IMR-90 (cell line): ENCODE data around the gene LMTK2. TPM values are rescaled to one million over a fixed set of nuclear protein-coding genes. Genes with fewer than 3 reads are reported as not detected.
A peak's percentile ranks its signal among the peaks of the same experiment; 100 is the strongest.

ENCODE experiments used
- ATAC-seq: fragments of 200-7000 bp; cut with Tn5 transposase; 2 replicates; pipeline ENCODE4 v1.9.1; 2020; ENCODE audit warnings: low read depth, mild to moderate bottlenecking, moderate library complexity
- BruUV-seq: library from RNA; stranded (reverse); fragments of 400-500 nt; replicated peaks from 2 replicates; lab custom pipeline; 2021; lab: Mats Ljungman, UMichigan
- CTCF ChIA-PET: fragments of 300-600 bp; formaldehyde crosslinking; extraction: SDS; loops from one replicate; lab custom pipeline; 2021; ENCODE audit warnings: antibody characterized with exemption; lab: Yijun Ruan, JAX
- POLR2A ChIA-PET: fragments of 300-600 bp; sonication (Branson Sonifier 250); formaldehyde crosslinking; loops from one replicate; lab custom pipeline; 2022; ENCODE audit warnings: antibody characterized with exemption; ENCODE audit not compliant: unreplicated experiment; lab: Charles Lee
- DNase-seq: peaks from one replicate; pipeline ENCODE4 v3.0.0; 2013
- H2AFZ ChIP-seq: replicated peaks from 2 replicates; pipeline ENCODE3; 2013; ENCODE audit warnings: low read length, mild to moderate bottlenecking; ENCODE audit not compliant: poor library complexity
- H2AK5ac ChIP-seq: 2 replicates; pipeline ENCODE4 v1.6.1; 2013; ENCODE audit warnings: low read depth, low read length, inconsistent platforms
- H2AK9ac ChIP-seq: replicated peaks from 2 replicates; pipeline ENCODE3; 2013; ENCODE audit warnings: mild to moderate bottlenecking, low read depth, low read length, moderate library complexity; ENCODE audit not compliant: poor library complexity
- H2BK120ac ChIP-seq: 2 replicates; pipeline ENCODE4 v1.6.1; 2013; ENCODE audit warnings: low read depth, low read length, inconsistent platforms
- H2BK15ac ChIP-seq: 3 replicates; pipeline ENCODE4 v1.6.1; 2013; ENCODE audit warnings: low read depth, low read length, inconsistent platforms
- H2BK20ac ChIP-seq: 2 replicates; pipeline ENCODE4 v1.6.1; 2013; ENCODE audit warnings: low read depth, mild to moderate bottlenecking, inconsistent platforms, low read length, moderate library complexity
- H2BK5ac ChIP-seq: 2 replicates; pipeline ENCODE4 v1.6.1; 2013; ENCODE audit warnings: mild to moderate bottlenecking, low read depth, low read length, inconsistent platforms; ENCODE audit not compliant: poor library complexity, severe bottlenecking
- H3K14ac ChIP-seq: replicated peaks from 2 replicates; pipeline ENCODE4 v1.6.1; 2013; ENCODE audit warnings: low read depth, low read length, inconsistent platforms
- H3K18ac ChIP-seq: 2 replicates; pipeline ENCODE4 v1.6.1; 2013; ENCODE audit warnings: low read depth, low read length, control low read depth
- H3K23ac ChIP-seq: 2 replicates; pipeline ENCODE4 v1.6.1; 2013; ENCODE audit warnings: low read depth, low read length, inconsistent platforms
- H3K27ac ChIP-seq: 2 replicates; pipeline ENCODE4 v1.5.1; 2013; ENCODE audit warnings: mild to moderate bottlenecking, control low read depth, low read length; ENCODE audit not compliant: insufficient read depth
- H3K27me3 ChIP-seq: 2 replicates; pipeline ENCODE4 v1.6.1; 2013; ENCODE audit warnings: low read length; ENCODE audit not compliant: control insufficient read depth, insufficient read depth
- H3K36me3 ChIP-seq: 2 replicates; pipeline ENCODE4 v1.6.1; 2013; ENCODE audit warnings: low read length, mixed read lengths; ENCODE audit not compliant: control insufficient read depth, insufficient read depth
- H3K4ac ChIP-seq: 2 replicates; pipeline ENCODE4 v1.6.1; 2013; ENCODE audit warnings: low read depth, low read length, inconsistent platforms
- H3K4me1 ChIP-seq: 2 replicates; pipeline ENCODE4 v1.6.1; 2013; ENCODE audit warnings: low read length, mixed read lengths; ENCODE audit not compliant: control insufficient read depth, insufficient read depth
- H3K4me2 ChIP-seq: 2 replicates; pipeline ENCODE4 v1.6.1; 2013; ENCODE audit warnings: low read depth, mild to moderate bottlenecking, control low read depth, low read length, moderate library complexity
- H3K4me3 ChIP-seq: 2 replicates; pipeline ENCODE4 v1.5.1; 2013; ENCODE audit warnings: low read depth, mild to moderate bottlenecking, control low read depth, low read length, moderate library complexity; ENCODE audit not compliant: insufficient read depth
- H3K56ac ChIP-seq: 2 replicates; pipeline ENCODE4 v1.6.1; 2013; ENCODE audit warnings: low read length, inconsistent platforms; ENCODE audit not compliant: insufficient read depth; ENCODE audit errors: extremely low read depth
- H3K79me1 ChIP-seq, 2 experiments: 2 replicates each; pipeline ENCODE4 v1.6.1; 2013; ENCODE audit warnings: low read length in 2 of 2, inconsistent platforms in 1 of 2, low read depth in 1 of 2
- H3K9ac ChIP-seq: 2 replicates; pipeline ENCODE4 v1.6.1; 2013; ENCODE audit warnings: low read depth, low read length, control low read depth
- H3K9me1 ChIP-seq: 2 replicates; pipeline ENCODE4 v1.6.1; 2013; ENCODE audit warnings: low read length, inconsistent platforms; ENCODE audit not compliant: insufficient read depth
- H3K9me3 ChIP-seq: 2 replicates; pipeline ENCODE4 v1.6.1; 2013; ENCODE audit warnings: low read length; ENCODE audit not compliant: control insufficient read depth, insufficient read depth
- H4K20me1 ChIP-seq: 2 replicates; pipeline ENCODE4 v1.6.1; 2013; ENCODE audit warnings: low read length, inconsistent platforms; ENCODE audit not compliant: insufficient read depth
- H4K5ac ChIP-seq: 2 replicates; pipeline ENCODE4 v1.6.1; 2013; ENCODE audit warnings: mild to moderate bottlenecking, low read depth, low read length, control low read depth
- H4K8ac ChIP-seq, 2 experiments: 2 replicates each; pipeline ENCODE4 v1.6.1; 2013; ENCODE audit warnings: low read depth in 2 of 2, low read length in 2 of 2, control low read depth in 1 of 2, inconsistent platforms in 1 of 2
- H4K91ac ChIP-seq: 2 replicates; pipeline ENCODE4 v1.6.1; 2013; ENCODE audit warnings: low read depth, low read length, inconsistent platforms; ENCODE audit not compliant: insufficient read depth
- ELK1 ChIP-seq: fragments of 150-350 bp; IDR thresholded peaks from 2 replicates; pipeline ENCODE4 v1.6.1; 2016; ENCODE audit warnings: low read depth, mild to moderate bottlenecking, low read length, moderate library complexity, borderline replicate concordance
- NFE2L2 ChIP-seq: fragments of 150-350 bp; IDR thresholded peaks from 2 replicates; pipeline ENCODE4 v1.6.1; 2016; ENCODE audit warnings: low read depth, mild to moderate bottlenecking, low read length
- POLR2A ChIP-seq: IDR thresholded peaks from 2 replicates; pipeline ENCODE4 v1.6.1; 2012; ENCODE audit warnings: mild to moderate bottlenecking, low read depth, low read length
- RCOR1 ChIP-seq: IDR thresholded peaks from 2 replicates; pipeline ENCODE4 v1.6.1; 2012; ENCODE audit warnings: mild to moderate bottlenecking, low read length, improper control_type of control experiment; ENCODE audit not compliant: insufficient replicate concordance
- WGBS, 2 experiments: methylation state at CpG; one replicate each; pipeline versions ENCODE4 v1.1.5 to v1.1.7; 2013; ENCODE audit warnings: missing lambda C conversion rate in 2 of 2; ENCODE audit not compliant: insufficient read length in 1 of 2; ENCODE audit errors: extremely low coverage in 2 of 2; 5-methylcytosine and 5-hydroxymethylcytosine counted together
- dilution Hi-C: fragments of 300-500 bp; cut with HindIII; formaldehyde crosslinking; loops from one replicate; pipeline ENCODE4 v1.14.3; 2018; ENCODE audit warnings: low sequenced_read_pairs; ENCODE audit not compliant: unreplicated experiment
- in situ Hi-C: fragments of 300-500 bp; cut with MboI; formaldehyde crosslinking; loops from 3 replicates; pipeline ENCODE4 v1.14.3; 2019; ENCODE audit warnings: low sequenced_read_pairs, inconsistent platforms, mixed read lengths
- intact Hi-C: fragments of 100-400 bp; cut with micrococcal nuclease; formaldehyde crosslinking; loops from 2 replicates; pipeline ENCODE4 v1.10.0; 2022
- polyA plus RNA-seq, 3 experiments: library from polyadenylated mRNA; depleted of rRNA; stranded (reverse); fragments of >200 nt; gene quantifications; 2 replicates each; pipeline ENCODE4 v1.2.3, GENCODE V29; 2012; ENCODE audit warnings: low replicate concordance in 1 of 3
- total RNA-seq: library from RNA; depleted of rRNA; stranded (reverse); fragments of >200 nt; gene quantifications from 2 replicates; pipeline ENCODE4 v1.2.3, GENCODE V29; 2012
- TF ChIP-seq, protein P1 (sequence below): conservative IDR thresholded peaks from 2 replicates; pipeline ENCODE4 v1.5.1; 2012; ENCODE audit warnings: mild to moderate bottlenecking, low read depth, low read length, improper control_type of control experiment

LMTK2 gene
- total and polyA plus RNA-seq, 2 of the 4 experiments (the other 2 are of a cell fraction): 4.4 to 5.0 TPM

- Histone ChIP-seq H3K27ac (no peak overlapping the region), H3K9ac (no peak overlapping the region), H3K4me3 (no peak overlapping the region), H3K9me1 (no peaks in the 10 kb centered on the region), H4K91ac (no peak overlapping the region), H3K4me1 (no peaks in the 10 kb centered on the region), H2BK15ac (no peak overlapping the region), H4K5ac (no peak overlapping the region), H3K23ac (no peak overlapping the region), H2BK5ac (no peak overlapping the region), H2BK120ac (no peak overlapping the region), H3K36me3 (no peaks in the 10 kb centered on the region), H3K79me1 (peaks cover 0 to 9% of the 10 kb centered on the region in 2 experiments; a peak in 2 of 4 replicates), H2BK20ac (no peak overlapping the region), H3K18ac (no peak overlapping the region), H4K20me1 (no peaks in the 10 kb centered on the region), H3K4ac (no peak overlapping the region), H3K9me3 (peaks cover 2% of the 10 kb centered on the region; the same call in 1 of the 2 replicates), H3K14ac (no peak overlapping the region), H4K8ac (no peak overlapping the region), H3K56ac (no peak overlapping the region), H2AK5ac (no peak overlapping the region), H3K27me3 (no peaks in the 10 kb centered on the region), H3K4me2 (no peak overlapping the region), H2AFZ (no peak overlapping the region), H2AK9ac (peak overlapping the region; percentile 7)
- DNase-seq (no peak), ATAC-seq (no peak)
- 64% methylated on average over 2 of the region's 6 CpGs; no CpG with 5 or more reads in 1 of the 2 experiments for WGBS, 2 experiments
- CTCF ChIA-PET: interaction anchor here (0.6 to 1.1 kb wide), 6 partner anchors 8 to 78 kb away, joined by 3 to 6 read pairs (median 4); no protein-coding TSS in a partner anchor
- POLR2A ChIA-PET: no interaction called here
- intact Hi-C loops: loop anchor here (1.0 to 5.0 kb wide), 3 partner anchors 62 to 146 kb away; partner anchors contain the start of gene TECPR1
- in situ Hi-C loops: no loop called here
- dilution Hi-C loops: no loop called here
- TF ChIP-seq NFE2L2 (no peak), POLR2A (no peak), ELK1 (no peak), RCOR1 (no peak)
- TF ChIP-seq, protein P1, sequence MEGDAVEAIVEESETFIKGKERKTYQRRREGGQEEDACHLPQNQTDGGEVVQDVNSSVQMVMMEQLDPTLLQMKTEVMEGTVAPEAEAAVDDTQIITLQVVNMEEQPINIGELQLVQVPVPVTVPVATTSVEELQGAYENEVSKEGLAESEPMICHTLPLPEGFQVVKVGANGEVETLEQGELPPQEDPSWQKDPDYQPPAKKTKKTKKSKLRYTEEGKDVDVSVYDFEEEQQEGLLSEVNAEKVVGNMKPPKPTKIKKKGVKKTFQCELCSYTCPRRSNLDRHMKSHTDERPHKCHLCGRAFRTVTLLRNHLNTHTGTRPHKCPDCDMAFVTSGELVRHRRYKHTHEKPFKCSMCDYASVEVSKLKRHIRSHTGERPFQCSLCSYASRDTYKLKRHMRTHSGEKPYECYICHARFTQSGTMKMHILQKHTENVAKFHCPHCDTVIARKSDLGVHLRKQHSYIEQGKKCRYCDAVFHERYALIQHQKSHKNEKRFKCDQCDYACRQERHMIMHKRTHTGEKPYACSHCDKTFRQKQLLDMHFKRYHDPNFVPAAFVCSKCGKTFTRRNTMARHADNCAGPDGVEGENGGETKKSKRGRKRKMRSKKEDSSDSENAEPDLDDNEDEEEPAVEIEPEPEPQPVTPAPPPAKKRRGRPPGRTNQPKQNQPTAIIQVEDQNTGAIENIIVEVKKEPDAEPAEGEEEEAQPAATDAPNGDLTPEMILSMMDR: no peak
- BruUV-seq: no TSS peak
Measured at GRCh38 chr7:98105942-98106544, 619 bp upstream of the LMTK2 start.
